ENCODE data around the gene THOC7.

DNA sequence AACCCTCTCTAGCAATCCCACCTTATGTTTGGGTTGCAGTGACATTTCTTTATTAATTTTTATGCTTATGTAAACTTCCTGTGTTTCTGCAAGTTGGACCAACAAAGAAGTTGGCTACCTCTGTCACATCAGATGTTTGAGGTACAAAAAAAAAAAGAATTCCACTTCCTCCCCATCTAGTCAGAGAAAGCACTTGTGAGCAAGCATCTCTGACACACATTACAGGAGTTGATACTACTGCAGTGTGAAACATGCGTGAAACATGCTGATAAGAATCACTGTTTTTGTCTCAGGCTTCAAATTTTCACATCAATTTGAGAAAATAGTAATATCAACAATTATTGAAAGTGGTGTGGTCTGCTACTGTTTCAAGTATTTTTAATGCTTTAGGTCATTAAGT, 47.3 kb upstream of the THOC7 start:
- TF ChIP-seq SRF (IDR thresholded peaks at IDR 0.05; ENCODE audit: low read depth), result no peak
- TF ChIP-seq, protein P1, sequence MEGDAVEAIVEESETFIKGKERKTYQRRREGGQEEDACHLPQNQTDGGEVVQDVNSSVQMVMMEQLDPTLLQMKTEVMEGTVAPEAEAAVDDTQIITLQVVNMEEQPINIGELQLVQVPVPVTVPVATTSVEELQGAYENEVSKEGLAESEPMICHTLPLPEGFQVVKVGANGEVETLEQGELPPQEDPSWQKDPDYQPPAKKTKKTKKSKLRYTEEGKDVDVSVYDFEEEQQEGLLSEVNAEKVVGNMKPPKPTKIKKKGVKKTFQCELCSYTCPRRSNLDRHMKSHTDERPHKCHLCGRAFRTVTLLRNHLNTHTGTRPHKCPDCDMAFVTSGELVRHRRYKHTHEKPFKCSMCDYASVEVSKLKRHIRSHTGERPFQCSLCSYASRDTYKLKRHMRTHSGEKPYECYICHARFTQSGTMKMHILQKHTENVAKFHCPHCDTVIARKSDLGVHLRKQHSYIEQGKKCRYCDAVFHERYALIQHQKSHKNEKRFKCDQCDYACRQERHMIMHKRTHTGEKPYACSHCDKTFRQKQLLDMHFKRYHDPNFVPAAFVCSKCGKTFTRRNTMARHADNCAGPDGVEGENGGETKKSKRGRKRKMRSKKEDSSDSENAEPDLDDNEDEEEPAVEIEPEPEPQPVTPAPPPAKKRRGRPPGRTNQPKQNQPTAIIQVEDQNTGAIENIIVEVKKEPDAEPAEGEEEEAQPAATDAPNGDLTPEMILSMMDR (IDR thresholded peaks at IDR 0.05 in 2 of 3, conservative IDR thresholded peaks at IDR 0.05 in 1 of 3; ENCODE audit: borderline replicate concordance in 1 of 3, insufficient read depth in 1 of 3, low read depth in 2 of 3, low read length in 2 of 3), result no peak
- TF ChIP-seq YY1 (IDR thresholded peaks at IDR 0.05; ENCODE audit: extremely low read depth, insufficient replicate concordance, low read depth, low read length), result no peak
- no peak for TF ChIP-seq ZNF274 (IDR thresholded peaks at IDR 0.05; ENCODE audit: low read depth, low read length)
- no peak for TF ChIP-seq EZH2phosphoT487 (IDR thresholded peaks at IDR 0.05; ENCODE audit: borderline replicate concordance)
- TF ChIP-seq POLR2A (IDR thresholded peaks at IDR 0.05; ENCODE audit: borderline replicate concordance, extremely low read depth, insufficient read depth, insufficient read length), result no peak
- no peak for TF ChIP-seq JUND (IDR thresholded peaks at IDR 0.05)
- TF ChIP-seq, protein P2, sequence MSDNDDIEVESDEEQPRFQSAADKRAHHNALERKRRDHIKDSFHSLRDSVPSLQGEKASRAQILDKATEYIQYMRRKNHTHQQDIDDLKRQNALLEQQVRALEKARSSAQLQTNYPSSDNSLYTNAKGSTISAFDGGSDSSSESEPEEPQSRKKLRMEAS (IDR thresholded peaks at IDR 0.05), result no peak
- no peak for TF ChIP-seq POLR2AphosphoS5 (IDR thresholded peaks at IDR 0.05; ENCODE audit: low read depth, low read length)
- TF ChIP-seq ZFX (IDR thresholded peaks at IDR 0.05), result no peak
- no peak for TF ChIP-seq ELF1 (IDR thresholded peaks at IDR 0.05; ENCODE audit: borderline replicate concordance, low read depth)
- no peak for TF ChIP-seq SP1 (IDR thresholded peaks at IDR 0.05; ENCODE audit: low read depth)
- TF ChIP-seq SIN3A (IDR thresholded peaks at IDR 0.05; ENCODE audit: low read depth), result no peak

Data from HCT116 (cell line).